Ovary (tissue), 3 donors: Measurements from ENCODE around the gene TMCC2.

Experiments used
- CTCF ChIP-seq, 3 donors: fragments of 450-650 bp in 2 of 3; fragments of 200-600 bp in 1 of 3; IDR thresholded peaks; one replicate each; pipeline versions ENCODE4 v1.5.1 to v1.8.0; 2016 to 2022; ENCODE audit warnings: antibody characterized with exemption in 3 of 3, mild to moderate bottlenecking in 1 of 3
- EP300 ChIP-seq: sonication (generic); formaldehyde crosslinking; IDR thresholded peaks from one replicate; pipeline ENCODE4 v1.6.1; 2017; ENCODE audit warnings: antibody characterized with exemption
- donor health status: DM: no; HTN: no; CAD: no.

- no peak for TF ChIP-seq CTCF (IDR thresholded peaks at IDR 0.05)
- TF ChIP-seq EP300, result no peak
Measured at GRCh38 chr1:205269711-205270110, 42.0 kb downstream of the TMCC2 start.
